Right lobe of liver (tissue), 6 donors: ENCODE data around the gene TMEM179. TPM values are rescaled to one million over a fixed set of nuclear protein-coding genes. Genes with fewer than 3 reads are reported as not detected.

Experiments
- ATAC-seq, 4 donors: fragments of 200-7000 bp; cut with Tn5 transposase; one replicate each; pipeline ENCODE4 v1.9.1; 2020; ENCODE audit warnings: mild to moderate bottlenecking in 4 of 4, moderate library complexity in 4 of 4
- DNase-seq, 3 donors: peaks; one replicate each; pipeline ENCODE4 v3.0.0-alpha.2; 2020
- H3K27ac ChIP-seq, 3 donors: fragments of 200-600 bp; one replicate each; pipeline ENCODE4 v1.8.0; 2022
- H3K27me3 ChIP-seq, 2 donors: fragments of 200-600 bp; one replicate each; pipeline ENCODE4 v1.8.0; 2022
- H3K36me3 ChIP-seq, 4 donors: fragments of 200-600 bp; sonication (generic) in 1 of 4; one replicate each; pipeline versions ENCODE4 v1.5.1 to v1.8.0; 2017 to 2022; ENCODE audit warnings: control low read depth in 1 of 4
- H3K4me1 ChIP-seq, 4 donors: fragments of 200-600 bp; sonication (generic) in 1 of 4; one replicate each; pipeline versions ENCODE4 v1.5.1 to v1.8.0; 2017 to 2022; ENCODE audit warnings: control low read depth in 1 of 4
- H3K4me3 ChIP-seq, 3 donors: fragments of 200-600 bp; one replicate each; pipeline ENCODE4 v1.8.0; 2022
- H3K9me3 ChIP-seq, 4 donors: fragments of 200-600 bp; sonication (generic) in 1 of 4; one replicate each; pipeline versions ENCODE4 v1.5.1 to v1.8.0; 2017 to 2022; ENCODE audit warnings: control low read depth in 1 of 4
- CTCF ChIP-seq, 4 donors: fragments of 200-600 bp in 3 of 4; fragments of 450-650 bp in 1 of 4; IDR thresholded peaks; one replicate each; pipeline versions ENCODE4 v1.5.1 to v1.8.0; 2016 to 2022; ENCODE audit warnings: antibody characterized with exemption in 4 of 4, mild to moderate bottlenecking in 2 of 4
- POLR2A ChIP-seq: fragments of 450-650 bp; IDR thresholded peaks from one replicate; pipeline ENCODE4 v1.6.1; 2017; ENCODE audit warnings: antibody characterized with exemption, mild to moderate bottlenecking
- WGBS: methylation state at CpG from one replicate; pipeline ENCODE4 v1.1.6; 2018; ENCODE audit warnings: low coverage, low lambda C conversion rate; ENCODE audit not compliant: insufficient coverage; ENCODE audit errors: missing lambda C conversion rate; 5-methylcytosine and 5-hydroxymethylcytosine counted together
- intact Hi-C, 2 donors: fragments of 100-400 bp; cut with DNase I; formaldehyde crosslinking; loops; one replicate each; pipeline versions ENCODE4 v1.11.2 to v1.14.1; 2022
- total RNA-seq, 6 experiments: library from RNA; depleted of rRNA in 2 of 6; stranded (reverse); fragments of >200 nt in 2 of 6; fragmentation: NEBNext Ultra II Directional in 3 of 6; extraction: Animal tissue kit (Norgen Biotek cat#: 25700) in 3 of 6; gene quantifications; one replicate each; pipeline versions ENCODE4 v1.1.0 to v1.2.4, GENCODE V29; 2016 to 2023
- donor health status: DM: no; HTN: yes; CAD: no.
- donor health status: DM: no; HTN: no; CAD: no.
- donor health status: DM: no; HTN: no; CAD: no.
- donor health status: DM: no; HTN: yes; CAD: no.
- donor health status: DM: no; HTN: yes; CAD: no.

The TMEM179 gene
- total RNA-seq, 6 experiments from 2014 or later = 0.17 to 0.18 TPM; not detected in 4

GRCh38 chr14:104561632-104562495, 42.7 kb downstream of the TMEM179 start:
- WGBS = 76% methylated on average over 5 of the region's 23 CpGs
- DNase-seq (peak in 1 of 3 donors; percentile 48), ATAC-seq (no peak)
- Histone ChIP-seq H3K4me1 (no peaks in the 10 kb centered on the region), H3K9me3 (no peaks in the 10 kb centered on the region), H3K27ac (no peak overlapping the region), H3K36me3 (no peaks in the 10 kb centered on the region), H3K27me3 (no peaks in the 10 kb centered on the region), H3K4me3 (no peak overlapping the region)
- intact Hi-C loops = loop anchor here (2.0 to 10.0 kb wide), 2 partner anchors 425 to 497 kb away; no protein-coding TSS in a partner anchor
- no peak for TF ChIP-seq CTCF (IDR thresholded peaks at IDR 0.05)
- TF ChIP-seq POLR2A = no peak

- H3K27me3 ChIP-seq = no peaks in the 10 kb centered on the region
- no peak overlapping the region for H3K4me3 ChIP-seq
- no peak overlapping the region for H3K27ac ChIP-seq
- no peaks in the 10 kb centered on the region for H3K9me3 ChIP-seq
- intact Hi-C loops = loop anchor here in 1 of 2 donors (10.0 kb wide), 1 partner anchor 496 kb away; no protein-coding TSS in a partner anchor
- peak in 1 of 3 donors; percentile 49 for DNase-seq
- WGBS = 72% methylated on average over 4 of the region's 17 CpGs
- no peaks in the 10 kb centered on the region for H3K4me1 ChIP-seq
- ATAC-seq = no peak
- no peak for TF ChIP-seq CTCF (IDR thresholded peaks at IDR 0.05)
- no peak for TF ChIP-seq POLR2A
- no peaks in the 10 kb centered on the region for H3K36me3 ChIP-seq
These were observed 43.4 kb downstream of the TMEM179 start for GRCh38 chr14:104561124-104561557.

- H3K27me3 ChIP-seq = no peaks in the 10 kb centered on the region
- DNase-seq (peak in 1 of 3 donors; percentile 29), ATAC-seq (no peak)
- H3K9me3 ChIP-seq = no peaks in the 10 kb centered on the region
- intact Hi-C loops = loop anchor here in 1 of 2 donors (10.0 kb wide), 1 partner anchor 496 kb away; no protein-coding TSS in a partner anchor
- H3K36me3 ChIP-seq = no peaks in the 10 kb centered on the region
- no peaks in the 10 kb centered on the region for H3K4me1 ChIP-seq
- H3K4me3 ChIP-seq = no peak overlapping the region
- WGBS = no CpG with 5 or more reads among the region's 3 CpGs
- H3K27ac ChIP-seq = no peak overlapping the region
- TF ChIP-seq CTCF (IDR thresholded peaks at IDR 0.05) = no peak
- TF ChIP-seq POLR2A = no peak
These were observed 44.0 kb downstream of the TMEM179 start for GRCh38 chr14:104560586-104560945.

- no peak for ATAC-seq
- DNase-seq = peak in 2 of 3 donors; percentile 16 to 36
- 62% methylated on average over 5 of the region's 21 CpGs for WGBS
- TF ChIP-seq CTCF (IDR thresholded peaks at IDR 0.05) = no peak
- no peak for TF ChIP-seq POLR2A
- intact Hi-C loops = loop anchor here (5.0 to 10.0 kb wide), 3 partner anchors 423 to 495 kb away; partner anchors contain the start of gene KIF26A (in 1 of the 2)
- Histone ChIP-seq H3K4me3 (no peak overlapping the region), H3K27me3 (no peaks in the 10 kb centered on the region), H3K36me3 (no peaks in the 10 kb centered on the region), H3K4me1 (no peaks in the 10 kb centered on the region), H3K27ac (no peak overlapping the region), H3K9me3 (no peaks in the 10 kb centered on the region)
These were observed 44.6 kb downstream of the TMEM179 start for GRCh38 chr14:104559804-104560585.
